Activated CD4-positive, alpha-beta T cell treated with anti-CD3 and anti-CD28 coated beads, Interleukin-2, Interleukin-4, amounts not matched to agents 100 ng/mL and 50 ng/mL, durations not matched to agents 16 hours and 8 hours (primary cell): ENCODE data around the gene PINLYP.

Source experiments
- DNase-seq: peaks from one replicate; pipeline ENCODE4 v3.0.0-alpha.2; 2020; ENCODE audit warnings: low spot score

Gene PINLYP

GRCh38 chr19:43606569-43607229 is 31.1 kb downstream of the PINLYP start:
- DNase-seq = no peak

GRCh38 chr19:43607238-43608205 is 31.9 kb downstream of the PINLYP start:
- DNase-seq = no peak

GRCh38 chr19:43609872-43610271 is 34.3 kb downstream of the PINLYP start:
- DNase-seq = no peak

- no peak for DNase-seq
These were observed 34.9 kb downstream of the PINLYP start for GRCh38 chr19:43610493-43610892.

GRCh38 chr19:43611788-43612187 is 36.2 kb downstream of the PINLYP start, which contains the start of gene SRRM5:
Gene SRRM5 (plus strand): TSS chr19:43612088. CDS start chr19:43612122, 34 bp downstream.
- no peak for DNase-seq

GRCh38 chr19:43612374-43612773 is 36.8 kb downstream of the PINLYP start:
- DNase-seq = no peak

GRCh38 chr19:43616306-43616705 is 40.7 kb downstream of the PINLYP start:
- DNase-seq = no peak

GRCh38 chr19:43616954-43617353 is 41.4 kb downstream of the PINLYP start:
- DNase-seq = no peak

- peak; percentile 65 for DNase-seq
These were observed 43.3 kb downstream of the PINLYP start for GRCh38 chr19:43618921-43619261.

GRCh38 chr19:43619262-43620060 is 43.9 kb downstream of the PINLYP start, which contains the start of gene ZNF428:
Gene ZNF428 (minus strand): TSS chr19:43619629. CDS start chr19:43614304, 5,325 bp downstream.
- peak; percentile 91 for DNase-seq

- DNase-seq = no peak
These were observed 44.7 kb downstream of the PINLYP start for GRCh38 chr19:43620061-43621001.

GRCh38 chr19:43622070-43622469 is 46.5 kb downstream of the PINLYP start:
- no peak for DNase-seq

GRCh38 chr19:43622956-43623355 is 47.4 kb downstream of the PINLYP start:
- DNase-seq = no peak

- no peak for DNase-seq
These were observed 48.5 kb downstream of the PINLYP start for GRCh38 chr19:43623889-43624670.

- peak; percentile 89 for DNase-seq
These were observed 49.3 kb downstream of the PINLYP start for GRCh38 chr19:43624933-43625332.

- DNase-seq = peak; percentile 27
These were observed 50.4 kb downstream of the PINLYP start for GRCh38 chr19:43625918-43626579.

- DNase-seq = no peak
These were observed 51.2 kb downstream of the PINLYP start for GRCh38 chr19:43626838-43627237.

GRCh38 chr19:43628646-43629326 is 53.2 kb downstream of the PINLYP start:
- no peak for DNase-seq

GRCh38 chr19:43631491-43631890 is 55.9 kb downstream of the PINLYP start:
- DNase-seq = no peak
